Naive thymus-derived CD4-positive, alpha-beta T cell (primary cell): ENCODE measurements around the gene ATXN7L2. TPM values are rescaled to one million over a fixed set of nuclear protein-coding genes. Genes with fewer than 3 reads are reported as not detected.

Source experiments
- ATAC-seq: fragments of 150-1000 bp; cut with Tn5 transposase; 2 replicates; pipeline ENCODE4 v1.10.0; 2021; ENCODE audit warnings: mild to moderate bottlenecking, moderate library complexity
- CTCF ChIA-PET: fragments of 350-600 bp; sonication (Branson Sonifier 250); formaldehyde crosslinking; loops from one replicate; lab custom pipeline; 2021; ENCODE audit warnings: antibody characterized with exemption; lab: Charles Lee
- POLR2A ChIA-PET: fragments of 350-600 bp; sonication (Branson Sonifier 250); formaldehyde crosslinking; loops from one replicate; lab custom pipeline; 2021; ENCODE audit warnings: antibody characterized with exemption, inconsistent platforms; lab: Charles Lee
- DNase-seq, 9 donors: peaks; one replicate each; pipeline versions ENCODE4 v3.0.0 to v3.0.0-alpha.2; 2020 to 2022; ENCODE audit warnings: mixed read lengths in 1 of 9
- H3K27ac ChIP-seq: one replicate; pipeline ENCODE4 v1.7.0; 2013; ENCODE audit warnings: mild to moderate bottlenecking, low read depth, low read length, moderate library complexity
- H3K27me3 ChIP-seq, 2 donors: one replicate each; pipeline ENCODE4 v1.7.0; 2013; ENCODE audit warnings: low read length in 2 of 2, mild to moderate bottlenecking in 2 of 2, moderate library complexity in 2 of 2; ENCODE audit not compliant: control insufficient read depth in 2 of 2, insufficient read depth in 2 of 2
- H3K36me3 ChIP-seq, 3 experiments: 1 replicate in 2 of 3; 2 replicates in 1 of 3; pipeline ENCODE4 v1.7.0; 2013; ENCODE audit warnings: low read length in 3 of 3, mild to moderate bottlenecking in 3 of 3, moderate library complexity in 1 of 3; ENCODE audit not compliant: insufficient read depth in 3 of 3, control insufficient read depth in 2 of 3
- H3K4me1 ChIP-seq, 2 donors: one replicate each; pipeline ENCODE4 v1.7.0; 2013; ENCODE audit warnings: low read length in 2 of 2, mild to moderate bottlenecking in 2 of 2, moderate library complexity in 1 of 2; ENCODE audit not compliant: control insufficient read depth in 2 of 2, insufficient read depth in 2 of 2
- H3K4me3 ChIP-seq: 2 replicates; pipeline ENCODE4 v1.7.0; 2013; ENCODE audit warnings: mild to moderate bottlenecking, low read length
- H3K9me3 ChIP-seq, 3 experiments: 1 replicate in 2 of 3; 2 replicates in 1 of 3; pipeline ENCODE4 v1.7.0; 2013; ENCODE audit warnings: low read length in 3 of 3; ENCODE audit not compliant: control insufficient read depth in 2 of 3
- H3K27ac Mint-ChIP-seq, 9 donors: one replicate each; pipeline ENCODE4 v1.8.0; 2020 to 2022; ENCODE audit warnings: mixed read lengths in 9 of 9, mild to moderate bottlenecking in 8 of 9, moderate library complexity in 5 of 9, inconsistent platforms in 2 of 9
- H3K27me3 Mint-ChIP-seq, 5 donors: one replicate each; pipeline ENCODE4 v1.8.0; 2021 to 2022; ENCODE audit warnings: mixed read lengths in 5 of 5, mild to moderate bottlenecking in 1 of 5
- H3K36me3 Mint-ChIP-seq, 5 donors: one replicate each; pipeline ENCODE4 v1.8.0; 2020 to 2022; ENCODE audit warnings: mixed read lengths in 5 of 5, mild to moderate bottlenecking in 3 of 5, inconsistent platforms in 1 of 5
- H3K4me1 Mint-ChIP-seq, 7 donors: one replicate each; pipeline ENCODE4 v1.8.0; 2020 to 2022; ENCODE audit warnings: mixed read lengths in 7 of 7, mild to moderate bottlenecking in 3 of 7, inconsistent platforms in 1 of 7
- H3K4me3 Mint-ChIP-seq, 10 donors: one replicate each; pipeline ENCODE4 v1.8.0; 2020 to 2022; ENCODE audit warnings: mild to moderate bottlenecking in 10 of 10, mixed read lengths in 10 of 10, moderate library complexity in 6 of 10, inconsistent platforms in 2 of 10
- H3K9me3 Mint-ChIP-seq, 11 donors: one replicate each; pipeline ENCODE4 v1.8.0; 2020 to 2022; ENCODE audit warnings: mixed read lengths in 11 of 11, mild to moderate bottlenecking in 4 of 11, inconsistent platforms in 1 of 11, moderate library complexity in 1 of 11
- intact Hi-C, 2 donors: fragments of 100-400 bp; cut with micrococcal nuclease; formaldehyde crosslinking; loops; one replicate each; pipeline ENCODE4 v1.15.1; 2023
- polyA plus RNA-seq, 2 donors: library from polyadenylated mRNA; unstranded; fragments of 300-500 nt; fragmentation: Illumina TruSeq; gene quantifications; one replicate each; pipeline ENCODE4 v1.2.3, GENCODE V29; 2021
- total RNA-seq, 6 experiments: library from RNA in 5 of 6; stranded (reverse) in 5 of 6; gene quantifications; 1 replicate in 5 of 6; 2 replicates in 1 of 6; pipeline ENCODE4 v1.2.3 and lab custom pipeline; 2021 to 2026

ATXN7L2 gene
- total and polyA plus RNA-seq, 7 experiments from 2014 or later, result 4.9 to 15.2 (median 11.7) TPM

DNA sequence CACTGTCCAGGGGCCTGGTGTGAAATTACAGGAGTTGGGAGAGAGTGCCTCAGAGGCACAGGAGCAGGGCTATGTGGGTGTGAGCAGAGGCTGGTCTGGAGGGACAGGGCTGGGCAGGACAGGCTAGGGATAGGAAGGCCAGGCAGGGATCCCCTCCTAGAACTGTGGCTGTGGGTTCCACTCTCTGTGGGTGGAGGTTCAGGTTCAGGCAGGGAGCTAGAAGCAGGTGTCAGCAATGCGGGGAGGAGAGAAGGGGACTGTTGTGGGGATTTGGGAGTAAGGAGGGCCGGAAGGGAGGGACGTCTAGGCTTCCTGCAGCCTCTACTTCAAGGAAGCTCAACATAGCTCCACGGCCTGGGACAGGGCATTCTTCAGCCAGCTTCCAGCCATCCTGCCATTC lies 47.7 kb downstream of the ATXN7L2 start:
- no peak overlapping the region for H3K27ac ChIP-seq
- intact Hi-C loops, result loop anchor here in 1 of 2 donors (5.0 kb wide), 1 partner anchor 134 kb away; the partner anchor contains the start of gene SORT1
- peaks cover 11 to 28% of the 10 kb centered on the region in 2 donors for H3K4me1 ChIP-seq
- no peaks in the 10 kb centered on the region for H3K36me3 ChIP-seq
- Mint-ChIP-seq H3K27ac (peak overlapping the region; percentile 65 to 96 (median 83)), H3K4me1 (peaks cover 22 to 40% (median 30%) of the 10 kb centered on the region in 7 donors), H3K9me3 (peaks cover 0 to 2% (median 0%) of the 10 kb centered on the region in 11 donors), H3K27me3 (peaks cover 0 to 5% (median 0%) of the 10 kb centered on the region in 5 donors), H3K4me3 (peak overlapping the region; percentile 27 to 91 (median 74)), H3K36me3 (no peaks in the 10 kb centered on the region)
- no peaks in the 10 kb centered on the region for H3K9me3 ChIP-seq
- no peak overlapping the region for H3K4me3 ChIP-seq
- ATAC-seq, result no peak
- DNase-seq, result no peak
- ChIA-PET POLR2A (interaction anchor here (0.7 to 15.6 kb wide), 6 partner anchors 16 to 255 kb away, joined by 3 to 520 read pairs (median 7); partner anchors contain the start of genes AMIGO1, ATXN7L2, CYB561D1 and GNAI3), CTCF (interaction anchor here (0.6 to 21.5 kb wide), 19 partner anchors 10 to 455 kb away, joined by 3 to 1240 read pairs (median 5); partner anchors contain the start of genes AMIGO1, ATXN7L2, CYB561D1 and PSMA5)
- H3K27me3 ChIP-seq, result no peaks in the 10 kb centered on the region

DNA sequence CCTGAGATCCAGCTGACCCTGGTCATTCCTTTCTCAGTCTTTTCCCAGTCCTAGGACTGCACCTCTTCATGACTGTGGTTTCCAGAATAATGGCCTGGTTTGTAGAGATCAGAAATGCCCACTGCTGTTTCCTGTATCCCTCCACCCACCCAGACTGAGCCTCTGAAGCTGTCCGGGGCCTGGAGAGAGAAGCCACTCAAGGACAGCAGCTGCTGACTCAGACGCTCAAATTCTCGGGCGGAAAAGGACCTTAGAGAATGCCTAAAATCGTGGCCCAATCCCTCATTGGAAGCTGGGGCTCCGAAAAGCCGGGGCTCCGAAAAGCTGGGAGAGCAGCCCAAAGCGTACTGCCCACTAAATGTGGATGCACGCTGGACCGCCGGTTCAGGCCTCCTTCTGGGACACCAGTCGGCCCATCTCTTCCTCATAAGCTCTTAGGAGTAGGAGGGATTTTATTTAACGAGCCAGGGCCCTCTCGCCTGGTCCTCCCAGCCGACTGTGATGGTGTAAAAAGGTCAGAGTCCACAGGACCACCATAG lies 48.2 kb downstream of the ATXN7L2 start:
- ATAC-seq, result no peak
- H3K4me3 ChIP-seq, result no peak overlapping the region
- ChIA-PET CTCF (interaction anchor here (0.6 to 21.5 kb wide), 28 partner anchors 7 to 454 kb away, joined by 3 to 1240 read pairs (median 5); partner anchors contain the start of genes AMIGO1, ATXN7L2, CYB561D1 and PSMA5), POLR2A (interaction anchor here (0.6 to 15.6 kb wide), 10 partner anchors 16 to 453 kb away, joined by 3 to 520 read pairs (median 6); partner anchors contain the start of genes AHCYL1, AMIGO1, ATXN7L2 and CYB561D1)
- Mint-ChIP-seq H3K27me3 (peaks cover 0 to 2% (median 0%) of the 10 kb centered on the region in 5 donors), H3K27ac (peak overlapping the region; percentile 72 to 96 (median 91)), H3K4me3 (peak overlapping the region; percentile 78 to 91 (median 86)), H3K9me3 (peaks cover 0 to 2% (median 0%) of the 10 kb centered on the region in 11 donors), H3K36me3 (no peaks in the 10 kb centered on the region), H3K4me1 (peaks cover 22 to 40% (median 30%) of the 10 kb centered on the region in 7 donors)
- H3K36me3 ChIP-seq, result no peaks in the 10 kb centered on the region
- H3K9me3 ChIP-seq, result no peaks in the 10 kb centered on the region
- no peak for DNase-seq
- no peaks in the 10 kb centered on the region for H3K27me3 ChIP-seq
- H3K4me1 ChIP-seq, result peaks cover 11 to 28% of the 10 kb centered on the region in 2 donors
- intact Hi-C loops, result loop anchor here (1.0 to 5.0 kb wide), 11 partner anchors 30 to 840 kb away; partner anchors contain the start of genes CYB561D1 (in 2 of the 2), PSMA5 (in 2 of the 2), PRPF38B (in 1 of the 2) and PSRC1 (in 1 of the 2)
- no peak overlapping the region for H3K27ac ChIP-seq

DNA sequence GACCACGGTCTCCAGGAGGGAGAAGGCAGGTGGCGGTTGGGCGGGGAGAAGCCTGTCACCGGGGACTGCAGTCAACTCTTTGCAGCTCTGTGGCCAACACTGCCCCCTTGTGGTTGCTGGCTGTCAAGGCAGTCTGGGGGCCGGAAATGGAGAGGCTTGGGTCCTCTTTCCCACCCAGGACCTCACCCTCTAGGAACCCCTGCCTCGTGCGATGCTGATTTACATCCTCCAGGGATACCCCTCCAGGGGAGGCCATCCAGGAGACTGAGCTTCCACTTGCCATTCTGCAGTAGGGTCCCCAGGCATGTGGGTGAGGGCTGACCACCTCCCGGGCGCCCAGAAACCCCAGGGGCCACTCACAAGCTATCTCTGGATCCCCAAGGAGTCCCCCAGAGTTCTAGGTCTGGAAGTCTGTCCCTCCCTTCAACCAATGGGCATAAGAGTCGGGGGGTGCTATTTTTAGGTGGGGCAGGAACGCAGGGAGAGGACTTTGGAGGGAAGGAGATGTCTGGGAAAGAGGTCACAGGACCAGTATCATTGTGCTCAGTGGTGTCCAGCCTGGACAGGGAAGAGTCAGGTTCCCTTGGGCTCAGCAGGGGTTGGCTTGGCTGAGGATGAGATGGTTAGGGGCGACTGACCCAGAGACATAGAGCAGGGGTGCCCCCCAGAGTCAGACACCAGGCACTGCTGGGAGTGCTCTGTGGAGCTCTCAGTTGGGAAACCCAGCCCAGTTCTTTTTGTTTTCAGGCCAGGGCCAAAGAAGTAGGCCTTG lies 48.8 kb downstream of the ATXN7L2 start:
- H3K36me3 Mint-ChIP-seq, result no peaks in the 10 kb centered on the region
- no peaks in the 10 kb centered on the region for H3K27me3 Mint-ChIP-seq
- H3K4me1 Mint-ChIP-seq, result peaks cover 22 to 40% (median 30%) of the 10 kb centered on the region in 7 donors
- DNase-seq (peak; percentile 79 to 96 (median 87)), ATAC-seq (peak; percentile 94)
- Histone ChIP-seq H3K36me3 (no peaks in the 10 kb centered on the region), H3K9me3 (no peaks in the 10 kb centered on the region), H3K4me3 (peak overlapping the region; percentile 57), H3K4me1 (peaks cover 11 to 28% of the 10 kb centered on the region in 2 donors), H3K27me3 (no peaks in the 10 kb centered on the region), H3K27ac (no peak overlapping the region)
- H3K9me3 Mint-ChIP-seq, result peaks cover 0 to 2% (median 0%) of the 10 kb centered on the region in 11 donors
- POLR2A ChIA-PET, result interaction anchor here (0.6 to 15.6 kb wide), 12 partner anchors 13 to 452 kb away, joined by 3 to 520 read pairs (median 4); partner anchors contain the start of genes AHCYL1, AMIGO1, ATXN7L2 and CYB561D1
- peak overlapping the region; percentile 78 to 91 (median 86) for H3K4me3 Mint-ChIP-seq
- intact Hi-C loops, result loop anchor here (1.0 to 5.0 kb wide), 12 partner anchors 30 to 840 kb away; partner anchors contain the start of genes CYB561D1 (in 2 of the 2), PSMA5 (in 2 of the 2), PRPF38B (in 1 of the 2) and PSRC1 (in 1 of the 2)
- peak overlapping the region; percentile 66 to 95 (median 86) for H3K27ac Mint-ChIP-seq
- CTCF ChIA-PET, result interaction anchor here (0.6 to 21.5 kb wide), 32 partner anchors 8 to 453 kb away, joined by 3 to 1240 read pairs (median 5); partner anchors contain the start of genes AMIGO1, ATXN7L2, CYB561D1 and PSMA5

DNA sequence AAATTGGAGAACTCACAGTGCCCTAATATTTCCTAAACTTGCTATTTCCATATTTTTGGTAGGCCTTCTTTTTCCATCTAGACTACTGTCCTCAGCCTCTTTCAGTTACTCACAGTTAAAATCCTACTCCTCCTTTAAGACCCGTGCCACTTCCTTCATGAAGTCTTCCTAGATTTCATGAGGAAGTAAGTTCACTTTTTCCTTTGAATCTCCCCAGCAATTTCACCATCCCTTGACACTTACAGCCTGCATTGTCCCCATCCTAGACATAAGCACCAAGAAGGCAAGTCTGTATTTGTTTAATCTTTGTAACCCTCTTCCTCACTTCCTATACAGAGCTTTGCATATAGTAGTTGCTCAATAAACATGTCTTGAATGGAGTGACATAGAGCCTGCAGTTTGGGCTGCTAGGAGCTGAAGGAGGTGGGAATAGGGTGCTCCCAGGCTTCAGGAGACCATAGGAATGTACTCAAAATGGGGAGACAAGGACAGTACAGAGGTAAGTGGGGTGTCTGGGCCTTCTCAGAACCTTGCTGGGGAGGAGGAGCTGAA lies 50.7 kb downstream of the ATXN7L2 start:
- Mint-ChIP-seq H3K36me3 (no peaks in the 10 kb centered on the region), H3K9me3 (peaks cover 0 to 2% (median 0%) of the 10 kb centered on the region in 11 donors), H3K4me3 (peak overlapping the region in 1 of 10 donors; percentile 18), H3K27ac (peak overlapping the region in 3 of 9 donors; percentile 17 to 59 (median 41)), H3K27me3 (no peaks in the 10 kb centered on the region), H3K4me1 (peaks cover 22 to 40% (median 30%) of the 10 kb centered on the region in 7 donors)
- DNase-seq (no peak), ATAC-seq (no peak)
- POLR2A ChIA-PET, result interaction anchor here (0.6 to 15.6 kb wide), 2 partner anchors 34 to 548 kb away, joined by 4 to 520 read pairs; partner anchors contain the start of genes AMIGO1 and CYB561D1
- no peak overlapping the region for H3K4me3 ChIP-seq
- CTCF ChIA-PET, result interaction anchor here (1.2 to 21.5 kb wide), 5 partner anchors 37 to 450 kb away, joined by 3 to 1240 read pairs (median 6); partner anchors contain the start of genes AHCYL1, AMIGO1, ATXN7L2 and CYB561D1
- H3K27me3 ChIP-seq, result no peaks in the 10 kb centered on the region
- peaks cover 11 to 28% of the 10 kb centered on the region in 2 donors for H3K4me1 ChIP-seq
- H3K27ac ChIP-seq, result no peak overlapping the region
- no peaks in the 10 kb centered on the region for H3K9me3 ChIP-seq
- H3K36me3 ChIP-seq, result no peaks in the 10 kb centered on the region
- intact Hi-C loops, result loop anchor here in 1 of 2 donors (5.0 kb wide), 1 partner anchor 137 kb away; the partner anchor contains the start of gene SORT1

DNA sequence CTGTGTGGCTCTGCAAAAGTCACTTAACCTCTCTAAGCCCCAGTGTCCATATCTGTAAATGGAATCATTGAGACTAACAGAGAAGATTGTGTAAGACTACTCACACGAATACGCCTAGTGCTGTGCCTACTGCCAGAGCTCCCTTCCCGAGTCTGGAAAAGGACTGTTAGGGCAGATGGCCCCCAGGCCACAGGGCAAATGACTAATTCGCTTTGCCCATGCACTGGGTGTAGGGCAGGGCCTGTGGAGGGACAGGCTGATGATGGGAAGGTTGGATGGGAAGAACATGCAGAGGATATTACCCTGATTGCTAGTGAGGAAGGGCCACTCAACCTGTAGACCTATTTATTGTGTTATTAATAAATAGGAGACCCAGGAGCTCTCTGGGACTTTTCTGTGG lies 51.8 kb downstream of the ATXN7L2 start:
- no peaks in the 10 kb centered on the region for H3K27me3 Mint-ChIP-seq
- Histone ChIP-seq H3K4me1 (peaks cover 11 to 24% of the 10 kb centered on the region in 2 donors), H3K9me3 (no peaks in the 10 kb centered on the region), H3K4me3 (no peak overlapping the region), H3K27me3 (no peaks in the 10 kb centered on the region), H3K36me3 (no peaks in the 10 kb centered on the region), H3K27ac (no peak overlapping the region)
- no peaks in the 10 kb centered on the region for H3K36me3 Mint-ChIP-seq
- DNase-seq, result no peak
- peak overlapping the region in 2 of 9 donors; percentile 9 to 49 for H3K27ac Mint-ChIP-seq
- H3K9me3 Mint-ChIP-seq, result peaks cover 0 to 2% (median 0%) of the 10 kb centered on the region in 11 donors
- ATAC-seq, result no peak
- no peak overlapping the region for H3K4me3 Mint-ChIP-seq
- intact Hi-C loops, result no loop called here
- H3K4me1 Mint-ChIP-seq, result peaks cover 22 to 29% (median 24%) of the 10 kb centered on the region in 7 donors
- POLR2A ChIA-PET, result interaction anchor here (15.6 kb wide), 1 partner anchor 35 kb away, joined by 520 read pairs; the partner anchor contains the start of genes AMIGO1 and CYB561D1
- CTCF ChIA-PET, result interaction anchor here (0.6 to 21.5 kb wide), 6 partner anchors 38 to 449 kb away, joined by 3 to 1240 read pairs (median 3); partner anchors contain the start of genes AHCYL1, AMIGO1, ATXN7L2 and CYB561D1
